GM18502 (cell line): Measurements from ENCODE around the gene PPTC7.
"Not testable (repeated sequence)": the region's sequence is repeated elsewhere in the genome, so short reads cannot be mapped to it uniquely, and the experiment has no call there.

Experiments
- ATAC-seq: cut with Tn5 transposase; IDR thresholded peaks from one replicate; pipeline ENCODE4 v1.9.1; 2021; ENCODE audit warnings: mild to moderate bottlenecking; ENCODE audit not compliant: unreplicated experiment, poor library complexity

The PPTC7 gene

DNA sequence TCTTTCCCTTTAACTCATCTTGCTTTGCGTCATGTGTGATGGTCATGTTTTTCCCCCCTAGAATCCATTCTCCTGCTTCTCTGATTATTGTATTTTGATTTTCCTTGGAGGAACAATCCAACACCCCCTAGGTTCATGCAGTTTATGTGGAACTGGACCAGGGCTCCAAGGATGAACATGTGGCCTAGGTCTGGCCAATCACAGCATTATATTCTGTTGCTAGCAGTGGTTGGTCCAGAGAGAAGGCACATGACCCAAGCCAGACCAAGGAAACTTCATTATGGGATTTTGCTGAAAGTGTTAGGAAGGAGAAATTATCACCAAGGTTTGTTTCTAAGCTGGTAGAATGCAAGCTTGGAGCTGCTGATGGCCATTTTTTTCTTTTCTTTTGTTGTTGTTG is 6.9 kb upstream of the PPTC7 start:
- no peak for ATAC-seq

DNA sequence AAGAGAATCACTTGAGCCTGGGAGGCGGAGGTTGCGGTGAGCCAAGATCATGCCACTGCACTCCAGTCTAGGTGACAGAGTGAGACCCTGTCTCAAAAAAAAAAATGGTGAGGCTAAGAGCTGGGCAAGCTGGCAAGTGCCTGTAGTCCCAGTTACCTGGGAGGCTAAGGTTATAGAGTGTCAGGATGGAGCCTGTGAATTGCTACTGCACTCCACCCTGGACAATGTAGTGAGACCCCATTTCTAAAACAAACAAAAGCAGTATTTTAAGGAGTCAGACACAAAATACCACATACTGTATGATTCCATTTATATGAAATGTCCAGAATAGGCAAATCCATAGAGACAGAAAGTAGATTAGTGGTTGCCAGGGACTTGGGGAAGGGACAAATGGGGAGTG is 4.0 kb upstream of the PPTC7 start:
- ATAC-seq, result not testable (repeated sequence)

- ATAC-seq, result no peak
Measured at GRCh38 chr12:110585231-110585799, 2.2 kb upstream of the PPTC7 start.

- ATAC-seq, result peak; percentile 50
Measured at GRCh38 chr12:110582276-110583136, 612 bp downstream of the PPTC7 start.

- ATAC-seq, result no peak
Measured at GRCh38 chr12:110581931-110582275, 1.2 kb downstream of the PPTC7 start.

- ATAC-seq, result no peak
Measured at GRCh38 chr12:110579535-110580253, 3.4 kb downstream of the PPTC7 start.

DNA sequence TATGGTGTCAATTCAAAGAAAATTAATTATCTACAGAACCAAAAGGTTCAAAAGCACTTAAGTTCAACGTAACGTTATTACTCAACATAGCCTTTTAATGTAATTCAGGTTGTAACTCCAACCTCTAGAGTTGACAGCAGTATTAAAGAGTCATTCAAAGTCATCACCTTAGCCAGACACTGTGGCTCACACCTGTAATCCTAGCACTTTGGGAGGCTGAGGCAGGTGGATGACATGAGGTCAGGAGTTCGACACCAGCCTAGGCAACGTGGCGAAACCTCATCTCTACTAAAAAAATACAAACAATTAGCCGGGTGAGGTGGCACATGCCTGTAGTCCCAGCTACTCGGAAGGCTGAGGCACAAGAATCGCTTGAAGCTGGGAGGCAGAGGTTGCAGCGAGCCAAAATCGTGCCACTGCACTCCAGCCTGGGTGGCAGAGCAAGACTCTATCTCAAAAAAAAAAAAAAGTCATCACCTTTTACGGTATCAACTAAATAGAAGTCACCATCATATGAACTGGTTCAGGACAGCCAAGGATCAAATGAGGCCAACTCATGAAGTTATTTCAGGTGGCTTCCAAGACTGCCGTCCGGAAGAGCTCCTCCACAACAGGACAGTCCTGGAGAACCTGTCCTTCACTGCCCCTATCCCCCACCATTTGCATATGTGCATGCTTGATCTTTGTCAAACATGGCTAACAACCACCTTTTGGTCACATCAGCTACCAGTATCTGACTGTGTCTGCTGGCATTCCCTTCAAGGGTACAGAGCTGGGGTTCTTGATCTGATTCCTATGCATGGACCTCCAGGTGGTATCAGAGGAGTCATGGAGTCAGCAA is 4.2 kb downstream of the PPTC7 start:
- no peak for ATAC-seq

DNA sequence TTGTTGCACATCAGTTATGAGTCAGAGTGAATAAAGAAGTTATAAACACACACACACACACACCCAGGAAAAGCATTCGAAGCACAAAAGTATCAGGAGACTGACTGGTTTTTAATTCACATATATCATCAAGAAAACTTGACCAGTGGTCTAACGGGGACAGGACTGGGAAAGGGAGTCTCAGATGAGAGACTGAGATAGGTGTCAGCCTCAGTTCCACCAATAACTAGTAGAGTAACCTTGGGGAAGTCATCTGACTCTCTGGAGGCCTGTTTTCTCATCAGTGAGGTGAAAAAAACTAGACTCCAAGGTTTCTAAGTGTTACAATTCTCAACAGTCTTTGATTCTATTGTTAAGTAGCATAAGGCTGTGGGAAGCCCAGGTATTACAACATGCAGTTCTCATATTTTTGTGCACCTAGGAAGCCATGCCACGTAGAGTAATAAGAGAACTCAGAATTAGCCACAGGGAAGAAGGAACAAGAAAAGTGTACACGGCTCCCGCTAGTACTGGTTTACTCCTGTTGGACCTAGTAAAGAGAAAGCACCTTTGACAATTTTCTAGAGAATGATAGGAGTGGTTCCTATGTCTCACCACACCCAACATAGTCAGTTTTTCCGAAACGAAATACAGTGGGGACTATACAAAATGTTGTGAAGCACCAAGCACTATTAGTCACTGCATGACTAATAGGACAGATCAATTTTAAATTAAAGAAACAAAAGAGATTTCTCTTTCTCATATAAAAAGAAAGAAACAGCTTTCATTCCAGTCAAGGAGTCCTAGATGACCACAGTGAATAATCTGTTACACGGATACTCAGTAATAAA is 5.0 kb downstream of the PPTC7 start:
- ATAC-seq, result peak; percentile 29

DNA sequence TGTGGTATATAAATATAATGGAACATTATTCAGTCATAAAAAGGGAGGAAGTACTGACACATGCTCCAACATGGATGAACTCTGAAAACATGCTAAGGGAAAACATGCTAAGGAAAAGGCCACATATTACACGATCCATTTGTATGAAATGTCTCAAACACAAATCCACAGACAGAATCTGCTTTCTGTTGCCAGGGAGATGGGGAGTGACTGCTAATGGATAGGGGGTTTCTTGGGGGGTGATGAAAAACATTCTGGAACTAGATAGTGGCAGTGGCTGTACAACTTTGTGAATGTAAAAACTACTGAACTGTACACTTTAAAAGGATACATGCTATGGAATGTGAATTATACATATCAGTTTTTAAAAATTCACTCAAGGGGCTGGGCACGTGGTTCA is 6.6 kb downstream of the PPTC7 start:
- no peak for ATAC-seq

- no peak for ATAC-seq
Measured at GRCh38 chr12:110575326-110575725, 7.8 kb downstream of the PPTC7 start.

- ATAC-seq, result not testable (repeated sequence)
Measured at GRCh38 chr12:110574717-110575230, 8.3 kb downstream of the PPTC7 start.

- ATAC-seq, result no peak
Measured at GRCh38 chr12:110574044-110574443, 9.1 kb downstream of the PPTC7 start.

GRCh38 chr12:110570798-110571197 is 12.3 kb downstream of the PPTC7 start:
- ATAC-seq, result not testable (repeated sequence)

DNA sequence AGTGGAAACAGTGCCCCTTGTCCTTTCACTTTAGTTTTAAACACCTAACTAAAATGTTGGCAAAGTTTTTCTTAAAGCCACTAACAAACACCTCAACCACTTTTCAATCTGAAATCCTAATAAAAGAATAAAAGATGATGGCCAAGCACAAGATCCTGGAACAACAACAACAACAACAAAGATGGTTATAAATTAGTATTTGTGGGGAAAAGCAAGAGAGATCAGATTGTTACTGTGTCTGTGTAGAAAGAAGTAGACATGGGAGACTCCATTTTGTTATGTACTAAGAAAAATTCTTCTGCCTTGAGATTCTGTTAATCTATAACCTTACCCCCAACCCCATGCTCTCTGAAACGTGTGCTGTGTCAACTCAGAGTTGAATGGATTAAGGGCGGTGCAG is 13.3 kb downstream of the PPTC7 start:
- ATAC-seq, result not testable (repeated sequence)

GRCh38 chr12:110568752-110569151 is 14.4 kb downstream of the PPTC7 start:
- no peak for ATAC-seq

DNA sequence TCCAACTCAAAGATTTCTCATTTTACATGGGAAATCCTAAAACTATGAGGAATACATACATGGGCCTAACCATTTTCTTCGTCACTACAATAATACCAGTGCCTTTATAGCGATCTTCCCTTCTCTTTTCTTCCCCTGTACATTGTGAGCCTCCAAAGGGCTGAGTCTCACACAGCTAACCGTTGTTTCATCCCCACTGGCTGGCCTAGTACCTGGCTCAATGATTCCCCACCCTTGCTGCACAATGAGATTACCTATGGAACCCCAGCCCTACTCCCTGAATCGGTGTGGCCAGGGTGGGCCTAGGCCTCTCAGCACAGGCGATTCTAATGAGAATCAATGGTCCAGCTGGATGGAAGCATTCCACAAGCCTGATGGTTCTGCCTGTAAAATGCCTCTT is 16.1 kb downstream of the PPTC7 start:
- ATAC-seq, result no peak

DNA sequence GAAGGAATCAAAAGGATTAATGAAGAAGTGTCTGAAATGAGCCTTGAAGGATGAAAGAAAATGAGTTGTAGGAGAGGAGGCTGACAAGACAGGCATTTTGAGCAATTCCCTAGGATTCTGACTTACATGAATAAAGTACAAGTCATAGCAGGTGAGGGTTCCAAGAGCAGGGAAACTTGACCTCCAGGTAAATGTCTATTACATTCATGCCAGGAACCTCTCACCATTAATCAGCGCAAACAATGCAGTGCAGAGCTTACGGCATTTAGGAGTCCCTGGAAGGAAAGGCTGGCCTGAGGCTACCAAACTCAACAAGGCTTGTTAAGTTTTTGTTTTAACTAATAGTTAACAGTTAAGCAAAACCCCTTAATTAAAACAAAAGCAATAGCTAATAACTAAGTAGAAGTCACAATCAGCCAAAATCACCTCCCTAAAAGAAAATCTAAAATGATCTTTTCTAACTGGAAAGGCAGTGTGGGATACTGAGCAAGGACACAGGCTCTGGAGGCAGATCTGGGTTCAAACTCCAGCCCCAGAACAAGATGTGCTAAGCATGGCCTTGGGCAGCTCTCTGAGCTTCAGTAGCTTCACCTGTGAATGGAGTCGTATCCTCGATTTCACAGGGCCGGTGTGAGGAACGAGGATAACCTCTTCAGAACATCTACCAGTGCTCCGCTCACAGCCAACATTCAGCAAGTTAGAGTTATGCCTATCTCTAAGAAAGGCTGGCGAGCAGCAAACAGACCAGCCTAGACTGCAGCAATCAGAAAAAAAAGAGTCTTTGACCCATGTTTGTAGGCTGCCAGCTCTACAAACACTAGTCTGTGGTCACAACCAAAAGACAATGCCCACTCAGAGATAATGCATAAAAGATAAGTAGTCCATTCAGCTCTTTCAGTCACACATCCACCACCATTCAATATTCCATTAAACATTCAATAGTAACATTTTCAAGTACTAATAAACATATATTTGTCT is 16.9 kb downstream of the PPTC7 start:
- ATAC-seq, result no peak

- ATAC-seq, result no peak
Measured at GRCh38 chr12:110564471-110564991, 18.6 kb downstream of the PPTC7 start.
